Skeletal muscle cell (primary cell): ENCODE measurements around the gene MBD5.
A peak's percentile ranks its signal among the peaks of the same experiment; 100 is the strongest.

Experiments
- DNase-seq: peaks from one replicate; pipeline ENCODE4 v3.0.0-alpha.2; 2010; ENCODE audit warnings: low read depth
- H3K4me3 ChIP-seq: 2 replicates; pipeline ENCODE4 v1.5.1; 2011; ENCODE audit warnings: low read depth, mild to moderate bottlenecking, control low read depth, low read length, moderate library complexity

Gene MBD5

GRCh38 chr2:148501545-148501944 lies 480.7 kb downstream of the MBD5 start:
- H3K4me3 ChIP-seq: no peak overlapping the region
- DNase-seq: no peak

GRCh38 chr2:148503516-148503915 lies 482.6 kb downstream of the MBD5 start:
- no peak for DNase-seq
- H3K4me3 ChIP-seq: no peak overlapping the region

GRCh38 chr2:148507970-148508369 lies 487.1 kb downstream of the MBD5 start:
- no peak overlapping the region for H3K4me3 ChIP-seq
- no peak for DNase-seq

GRCh38 chr2:148508878-148509287 lies 488.0 kb downstream of the MBD5 start:
- no peak overlapping the region for H3K4me3 ChIP-seq
- DNase-seq: no peak

GRCh38 chr2:148509288-148509902 lies 488.5 kb downstream of the MBD5 start:
- no peak overlapping the region for H3K4me3 ChIP-seq
- DNase-seq: peak; percentile 20

GRCh38 chr2:148511883-148512282 lies 491.0 kb downstream of the MBD5 start:
- no peak overlapping the region for H3K4me3 ChIP-seq
- no peak for DNase-seq

- H3K4me3 ChIP-seq: no peak overlapping the region
- DNase-seq: no peak
Measured at GRCh38 chr2:148512501-148512900, 491.6 kb downstream of the MBD5 start.

- DNase-seq: no peak
- H3K4me3 ChIP-seq: no peak overlapping the region
Measured at GRCh38 chr2:148513427-148513826, 492.5 kb downstream of the MBD5 start.

GRCh38 chr2:148515120-148515519 lies 494.2 kb downstream of the MBD5 start:
- no peak overlapping the region for H3K4me3 ChIP-seq
- DNase-seq: no peak

GRCh38 chr2:148515976-148516375 lies 495.1 kb downstream of the MBD5 start:
- peak; percentile 7 for DNase-seq
- H3K4me3 ChIP-seq: no peak overlapping the region

- no peak overlapping the region for H3K4me3 ChIP-seq
- DNase-seq: no peak
Measured at GRCh38 chr2:148517296-148517695, 496.4 kb downstream of the MBD5 start.

GRCh38 chr2:148517822-148518221 lies 496.9 kb downstream of the MBD5 start:
- no peak overlapping the region for H3K4me3 ChIP-seq
- DNase-seq: no peak

GRCh38 chr2:148519013-148519412 lies 498.1 kb downstream of the MBD5 start:
- H3K4me3 ChIP-seq: no peak overlapping the region
- DNase-seq: no peak

GRCh38 chr2:148521181-148521580 lies 500.3 kb downstream of the MBD5 start:
- DNase-seq: no peak
- no peak overlapping the region for H3K4me3 ChIP-seq

GRCh38 chr2:148523315-148523714 lies 502.4 kb downstream of the MBD5 start:
- H3K4me3 ChIP-seq: no peak overlapping the region
- DNase-seq: no peak

GRCh38 chr2:148524519-148524919 lies 503.6 kb downstream of the MBD5 start:
- DNase-seq: no peak
- H3K4me3 ChIP-seq: no peak overlapping the region

- H3K4me3 ChIP-seq: no peak overlapping the region
- DNase-seq: no peak
Measured at GRCh38 chr2:148525130-148525529, 504.2 kb downstream of the MBD5 start.

GRCh38 chr2:148526509-148527346 lies 505.8 kb downstream of the MBD5 start:
- no peak for DNase-seq
- H3K4me3 ChIP-seq: no peak overlapping the region

GRCh38 chr2:148527488-148528340 lies 506.8 kb downstream of the MBD5 start:
- no peak for DNase-seq
- no peak overlapping the region for H3K4me3 ChIP-seq

- H3K4me3 ChIP-seq: no peak overlapping the region
Measured at GRCh38 chr2:148528356-148529064, 507.6 kb downstream of the MBD5 start.

More at GRCh38 chr2:148528356-148529064, 507.6 kb downstream of the MBD5 start:
- no peak for DNase-seq
